ENCODE results near the gene SNRPA. TPM values are rescaled to one million over a fixed set of nuclear protein-coding genes. Genes with fewer than 3 reads are reported as not detected.

Gene SNRPA
- polyA plus RNA-seq, 3 donors, result 27.9 to 78.3 (median 44.2) TPM

DNA sequence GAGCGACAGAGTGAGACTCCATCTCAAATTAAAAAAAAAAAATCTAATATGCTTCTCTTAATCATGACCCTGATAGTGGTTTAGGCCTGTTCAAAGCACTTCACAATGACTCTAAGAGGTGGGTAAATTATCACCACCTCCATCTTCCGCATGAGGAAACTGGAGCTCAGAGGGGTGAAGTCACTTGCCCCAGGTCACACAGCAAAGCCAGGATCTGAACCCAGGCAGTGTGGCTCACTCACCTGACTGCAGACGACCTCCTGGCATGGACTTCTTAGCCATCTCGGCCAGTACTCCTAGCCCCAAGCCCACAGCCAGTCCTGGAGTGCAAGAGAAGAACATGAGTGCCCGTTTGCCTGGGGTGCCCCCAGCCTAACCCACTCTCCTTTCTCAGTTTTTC is 41.2 kb upstream of the SNRPA start:
- intact Hi-C loops (cut with micrococcal nuclease), result no loop called here
- TF ChIP-seq, protein P1, sequence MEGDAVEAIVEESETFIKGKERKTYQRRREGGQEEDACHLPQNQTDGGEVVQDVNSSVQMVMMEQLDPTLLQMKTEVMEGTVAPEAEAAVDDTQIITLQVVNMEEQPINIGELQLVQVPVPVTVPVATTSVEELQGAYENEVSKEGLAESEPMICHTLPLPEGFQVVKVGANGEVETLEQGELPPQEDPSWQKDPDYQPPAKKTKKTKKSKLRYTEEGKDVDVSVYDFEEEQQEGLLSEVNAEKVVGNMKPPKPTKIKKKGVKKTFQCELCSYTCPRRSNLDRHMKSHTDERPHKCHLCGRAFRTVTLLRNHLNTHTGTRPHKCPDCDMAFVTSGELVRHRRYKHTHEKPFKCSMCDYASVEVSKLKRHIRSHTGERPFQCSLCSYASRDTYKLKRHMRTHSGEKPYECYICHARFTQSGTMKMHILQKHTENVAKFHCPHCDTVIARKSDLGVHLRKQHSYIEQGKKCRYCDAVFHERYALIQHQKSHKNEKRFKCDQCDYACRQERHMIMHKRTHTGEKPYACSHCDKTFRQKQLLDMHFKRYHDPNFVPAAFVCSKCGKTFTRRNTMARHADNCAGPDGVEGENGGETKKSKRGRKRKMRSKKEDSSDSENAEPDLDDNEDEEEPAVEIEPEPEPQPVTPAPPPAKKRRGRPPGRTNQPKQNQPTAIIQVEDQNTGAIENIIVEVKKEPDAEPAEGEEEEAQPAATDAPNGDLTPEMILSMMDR (IDR thresholded peaks at IDR 0.05), result no peak
- Mint-ChIP-seq H3K9me3 (no peaks in the 10 kb centered on the region), H3K27me3 (ENCODE audit: low read depth in 3 of 3) (peaks cover 0 to 1% (median 1%) of the 10 kb centered on the region in 3 donors), H3K4me3 (no peak overlapping the region), H3K4me1 (peaks cover 20% of the 10 kb centered on the region), H3K27ac (peak overlapping the region in 3 of 7 donors; percentile 26 to 55 (median 32)), H3K36me3 (peaks cover 63 to 85% of the 10 kb centered on the region in 2 donors)
- Histone ChIP-seq H4K20me1 (ENCODE audit: insufficient read depth, low read length) (no peaks in the 10 kb centered on the region), H3K4me1 (ENCODE audit: control insufficient read depth in 1 of 2, insufficient read depth in 2 of 2, low read length in 2 of 2) (peaks cover 5 to 11% of the 10 kb centered on the region in 2 donors), H3K9ac (ENCODE audit: insufficient read depth, low read length, poor library complexity, severe bottlenecking) (no peak overlapping the region), H3K4me3 (replicated peaks in 1 of 3; ENCODE audit: low read depth in 2 of 3, low read length in 3 of 3) (no peak overlapping the region), H3K27me3 (ENCODE audit: control insufficient read depth in 2 of 2, insufficient read depth in 2 of 2, low read length in 2 of 2) (no peaks in the 10 kb centered on the region), H2AFZ (ENCODE audit: insufficient read depth, low read depth, low read length, poor library complexity, severe bottlenecking) (no peak overlapping the region), H3K27ac (ENCODE audit: low read depth in 1 of 2, low read length in 2 of 2) (no peak overlapping the region), H3K9me3 (replicated peaks in 1 of 2; ENCODE audit: control insufficient read depth in 1 of 2, insufficient read depth in 1 of 2, low read length in 2 of 2) (no peaks in the 10 kb centered on the region), H3K4me2 (replicated peaks; ENCODE audit: extremely low read depth, low read length, poor library complexity, severe bottlenecking) (no peak overlapping the region), H3K79me2 (ENCODE audit: insufficient read depth, low read length) (peaks cover 10% of the 10 kb centered on the region), H3K36me3 (replicated peaks in 1 of 2; ENCODE audit: control insufficient read depth in 1 of 2, insufficient read depth in 2 of 2, low read length in 2 of 2) (peaks cover 41 to 72% of the 10 kb centered on the region in 2 donors)
- WGBS (ENCODE audit: insufficient coverage), result 90% methylated on average over 3 of the region's 5 CpGs
- DNase-seq, result no peak

DNA sequence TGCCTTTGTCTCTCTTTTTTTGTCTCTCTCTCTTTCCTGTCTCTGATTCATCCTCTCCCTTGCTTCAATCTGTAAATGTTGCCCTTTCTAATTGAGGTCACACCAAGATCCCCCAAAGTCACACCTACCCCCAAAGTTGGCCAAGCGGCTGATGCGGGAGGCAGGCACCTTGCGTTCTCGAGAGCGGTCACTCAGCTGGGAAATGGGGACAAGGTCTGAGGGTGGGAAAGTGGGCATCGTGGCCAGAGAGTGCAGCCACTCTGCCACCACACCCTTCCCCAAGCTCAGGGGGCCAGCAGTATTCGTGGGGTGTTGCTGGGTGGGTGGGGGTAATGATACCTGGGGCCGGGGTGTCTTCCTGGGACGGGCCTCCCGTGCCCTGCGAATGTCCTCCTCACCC is 37.1 kb upstream of the SNRPA start:
- peaks cover 0 to 3% (median 0%) of the 10 kb centered on the region in 7 donors for H3K9me3 Mint-ChIP-seq
- Histone ChIP-seq H2AFZ (ENCODE audit: insufficient read depth, low read depth, low read length, poor library complexity, severe bottlenecking) (peak overlapping the region; percentile 96), H3K9me3 (replicated peaks in 1 of 2; ENCODE audit: control insufficient read depth in 1 of 2, insufficient read depth in 1 of 2, low read length in 2 of 2) (no peaks in the 10 kb centered on the region), H3K36me3 (replicated peaks in 1 of 2; ENCODE audit: control insufficient read depth in 1 of 2, insufficient read depth in 2 of 2, low read length in 2 of 2) (peaks cover 11 to 32% of the 10 kb centered on the region in 2 donors), H3K27ac (ENCODE audit: low read depth in 1 of 2, low read length in 2 of 2) (peak overlapping the region in 1 of 2 donors; percentile 96), H3K9ac (ENCODE audit: insufficient read depth, low read length, poor library complexity, severe bottlenecking) (no peak overlapping the region), H3K4me2 (replicated peaks; ENCODE audit: extremely low read depth, low read length, poor library complexity, severe bottlenecking) (peak overlapping the region; percentile 87), H3K27me3 (ENCODE audit: control insufficient read depth in 2 of 2, insufficient read depth in 2 of 2, low read length in 2 of 2) (no peaks in the 10 kb centered on the region), H3K4me3 (replicated peaks in 1 of 3; ENCODE audit: low read depth in 2 of 3, low read length in 3 of 3) (peak overlapping the region in 1 of 3 experiments; percentile 91), H3K79me2 (ENCODE audit: insufficient read depth, low read length) (peaks cover 32% of the 10 kb centered on the region), H4K20me1 (ENCODE audit: insufficient read depth, low read length) (no peaks in the 10 kb centered on the region), H3K4me1 (ENCODE audit: control insufficient read depth in 1 of 2, insufficient read depth in 2 of 2, low read length in 2 of 2) (peaks cover 38 to 46% of the 10 kb centered on the region in 2 donors)
- peaks cover 0 to 8% (median 5%) of the 10 kb centered on the region in 3 donors for H3K27me3 Mint-ChIP-seq (ENCODE audit: low read depth in 3 of 3)
- peaks cover 53% of the 10 kb centered on the region for H3K4me1 Mint-ChIP-seq
- TF ChIP-seq, protein P1 (IDR thresholded peaks at IDR 0.05), result no peak
- intact Hi-C loops (cut with micrococcal nuclease), result loop anchor here (2.0 kb wide), 2 partner anchors 35 to 63 kb away; no protein-coding TSS in a partner anchor
- DNase-seq, result no peak
- 100% methylated on average over 1 of the region's 11 CpGs for WGBS (ENCODE audit: insufficient coverage)
- H3K36me3 Mint-ChIP-seq, result peaks cover 33 to 47% of the 10 kb centered on the region in 2 donors
- H3K27ac Mint-ChIP-seq, result peak overlapping the region in 5 of 7 donors; percentile 23 to 98 (median 79)
- peak overlapping the region in 1 of 2 donors; percentile 88 for H3K4me3 Mint-ChIP-seq

Measured in CD14-positive monocyte (primary cell).